HUES64 (cell line): ENCODE data around the gene GNS.

Experiments used
- H3K27ac ChIP-seq: 2 replicates; pipeline ENCODE4 v1.7.0; 2013; ENCODE audit warnings: low read depth, low read length, inconsistent platforms
- H3K27me3 ChIP-seq: 2 replicates; pipeline ENCODE4 v1.6.1; 2013; ENCODE audit warnings: mild to moderate bottlenecking, low read length; ENCODE audit not compliant: insufficient read depth
- H3K36me3 ChIP-seq: 2 replicates; pipeline ENCODE4 v1.6.1; 2013; ENCODE audit warnings: mild to moderate bottlenecking, low read length; ENCODE audit not compliant: insufficient read depth
- H3K4me1 ChIP-seq: 2 replicates; pipeline ENCODE4 v1.6.1; 2013; ENCODE audit warnings: mild to moderate bottlenecking, low read length, moderate library complexity; ENCODE audit not compliant: insufficient read depth
- H3K4me3 ChIP-seq: 2 replicates; pipeline ENCODE4 v1.5.1; 2013; ENCODE audit warnings: mild to moderate bottlenecking, low read length, moderate library complexity
- H3K9ac ChIP-seq: 2 replicates; pipeline ENCODE4 v1.6.1; 2013; ENCODE audit warnings: mild to moderate bottlenecking, low read depth, low read length
- H3K9me3 ChIP-seq: 2 replicates; pipeline ENCODE4 v1.6.1; 2013; ENCODE audit warnings: low read depth, low read length; ENCODE audit not compliant: insufficient read depth
- WGBS: fragments of 150-250, 120-280 bp; methylation state at CpG from one replicate; pipeline ENCODE4 v1.1.7; 2013; ENCODE audit warnings: missing lambda C conversion rate; 5-methylcytosine and 5-hydroxymethylcytosine counted together

The GNS gene

GRCh38 chr12:64673490-64674169 lies 85.6 kb downstream of the GNS start:
- 63% methylated on average over 7 of the region's 9 CpGs for WGBS

GRCh38 chr12:64672925-64673409 lies 86.2 kb downstream of the GNS start:
- peaks cover 51% of the 10 kb centered on the region for H3K4me1 ChIP-seq
- no peak overlapping the region for H3K9ac ChIP-seq
- peak overlapping the region; percentile 5; the same call in 1 of the 2 replicates for H3K27ac ChIP-seq
- H3K36me3 ChIP-seq: no peaks in the 10 kb centered on the region
- no peaks in the 10 kb centered on the region for H3K9me3 ChIP-seq
- no peaks in the 10 kb centered on the region for H3K27me3 ChIP-seq
- WGBS: 60% methylated on average over 6 of the region's 8 CpGs
- H3K4me3 ChIP-seq: no peak overlapping the region

More at GRCh38 chr12:64673490-64674169, 85.6 kb downstream of the GNS start:
- Histone ChIP-seq H3K9me3 (no peaks in the 10 kb centered on the region), H3K9ac (no peak overlapping the region), H3K27ac (peak overlapping the region; percentile 13; the same call in 1 of the 2 replicates), H3K27me3 (no peaks in the 10 kb centered on the region), H3K36me3 (no peaks in the 10 kb centered on the region), H3K4me3 (no peak overlapping the region), H3K4me1 (peaks cover 51% of the 10 kb centered on the region)

GRCh38 chr12:64671681-64672080 lies 87.5 kb downstream of the GNS start:
- no peaks in the 10 kb centered on the region for H3K27me3 ChIP-seq
- H3K9ac ChIP-seq: no peak overlapping the region
- H3K4me3 ChIP-seq: no peak overlapping the region
- H3K27ac ChIP-seq: no peak overlapping the region; the same call in 1 of the 2 replicates
- no peaks in the 10 kb centered on the region for H3K9me3 ChIP-seq
- 87% methylated on average over 1 of the region's 4 CpGs for WGBS
- no peaks in the 10 kb centered on the region for H3K36me3 ChIP-seq
- peaks cover 62% of the 10 kb centered on the region for H3K4me1 ChIP-seq

- 62% methylated on average over 6 of the region's 8 CpGs for WGBS
- H3K4me1 ChIP-seq: peaks cover 68% of the 10 kb centered on the region
- H3K27ac ChIP-seq: peak overlapping the region; percentile 38
- H3K9me3 ChIP-seq: no peaks in the 10 kb centered on the region
- H3K27me3 ChIP-seq: no peaks in the 10 kb centered on the region
- no peaks in the 10 kb centered on the region for H3K36me3 ChIP-seq
- no peak overlapping the region for H3K9ac ChIP-seq
- no peak overlapping the region for H3K4me3 ChIP-seq
Observed at GRCh38 chr12:64670919-64671639, 88.1 kb downstream of the GNS start.

GRCh38 chr12:64670019-64670418 lies 89.2 kb downstream of the GNS start:
- Histone ChIP-seq H3K4me3 (no peak overlapping the region), H3K9ac (no peak overlapping the region), H3K4me1 (peaks cover 79% of the 10 kb centered on the region), H3K9me3 (no peaks in the 10 kb centered on the region), H3K27ac (no peak overlapping the region), H3K27me3 (no peaks in the 10 kb centered on the region), H3K36me3 (no peaks in the 10 kb centered on the region)
- WGBS: 75% methylated on average over 4 of the region's 4 CpGs

- H3K9ac ChIP-seq: peak overlapping the region; percentile 17; the same call in 1 of the 2 replicates
- no peaks in the 10 kb centered on the region for H3K36me3 ChIP-seq
- no peak overlapping the region for H3K4me3 ChIP-seq
- 36% methylated on average over 9 of the region's 10 CpGs for WGBS
- H3K27me3 ChIP-seq: no peaks in the 10 kb centered on the region
- H3K4me1 ChIP-seq: peaks cover 76% of the 10 kb centered on the region
- no peaks in the 10 kb centered on the region for H3K9me3 ChIP-seq
- H3K27ac ChIP-seq: peak overlapping the region; percentile 39
Observed at GRCh38 chr12:64669270-64669842, 89.8 kb downstream of the GNS start.

- 98% methylated on average over 2 of the region's 2 CpGs for WGBS
- H3K9me3 ChIP-seq: no peaks in the 10 kb centered on the region
- no peaks in the 10 kb centered on the region for H3K27me3 ChIP-seq
- no peak overlapping the region for H3K27ac ChIP-seq
- no peak overlapping the region for H3K9ac ChIP-seq
- no peak overlapping the region for H3K4me3 ChIP-seq
- no peaks in the 10 kb centered on the region for H3K36me3 ChIP-seq
- H3K4me1 ChIP-seq: peaks cover 66% of the 10 kb centered on the region
Observed at GRCh38 chr12:64667793-64668192, 91.4 kb downstream of the GNS start.

GRCh38 chr12:64666054-64666914 lies 92.9 kb downstream of the GNS start:
- H3K9ac ChIP-seq: no peak overlapping the region

GRCh38 chr12:64665514-64665913 lies 93.7 kb downstream of the GNS start:
- Histone ChIP-seq H3K27me3 (no peaks in the 10 kb centered on the region), H3K9ac (no peak overlapping the region; the same call in 1 of the 2 replicates), H3K4me1 (peaks cover 49% of the 10 kb centered on the region), H3K9me3 (no peaks in the 10 kb centered on the region), H3K4me3 (no peak overlapping the region), H3K36me3 (no peaks in the 10 kb centered on the region), H3K27ac (no peak overlapping the region)
- 78% methylated on average over 4 of the region's 4 CpGs for WGBS

More at GRCh38 chr12:64666054-64666914, 92.9 kb downstream of the GNS start:
- Histone ChIP-seq H3K27me3 (no peaks in the 10 kb centered on the region), H3K4me3 (no peak overlapping the region), H3K36me3 (no peaks in the 10 kb centered on the region), H3K27ac (no peak overlapping the region), H3K9me3 (no peaks in the 10 kb centered on the region), H3K4me1 (peaks cover 57% of the 10 kb centered on the region)
- WGBS: 91% methylated on average over 2 of the region's 3 CpGs
